Stimulated activated CD8-positive, alpha-beta memory T cell treated with anti-CD3 and anti-CD28 coated beads, Interleukin-7, amount 100 ng/mL, for 24 hours (primary cell): ENCODE results near the gene CD80.
A peak's percentile ranks its signal among the peaks of the same experiment; 100 is the strongest.

Experiments
- DNase-seq: peaks from one replicate; pipeline ENCODE4 v3.0.0-alpha.2; 2020; ENCODE audit warnings: low read depth

CD80 gene

GRCh38 chr3:119547227-119547626 is 12.2 kb downstream of the CD80 start:
- no peak for DNase-seq

GRCh38 chr3:119543147-119543546 is 16.3 kb downstream of the CD80 start:
- no peak for DNase-seq

GRCh38 chr3:119542168-119542767 is 17.1 kb downstream of the CD80 start:
- DNase-seq: no peak

- DNase-seq: no peak
Observed at GRCh38 chr3:119541547-119541946, 17.9 kb downstream of the CD80 start.

GRCh38 chr3:119538772-119539171 is 20.6 kb downstream of the CD80 start:
- no peak for DNase-seq

- no peak for DNase-seq
Observed at GRCh38 chr3:119536757-119537156, 22.7 kb downstream of the CD80 start.

- no peak for DNase-seq
Observed at GRCh38 chr3:119534296-119534695, 25.1 kb downstream of the CD80 start.

- no peak for DNase-seq
Observed at GRCh38 chr3:119531151-119531550, 28.3 kb downstream of the CD80 start.

- DNase-seq: no peak
Observed at GRCh38 chr3:119530456-119530855, 29.0 kb downstream of the CD80 start.

- no peak for DNase-seq
Observed at GRCh38 chr3:119529883-119530282, 29.5 kb downstream of the CD80 start.

- no peak for DNase-seq
Observed at GRCh38 chr3:119527714-119528113, 31.7 kb downstream of the CD80 start.

GRCh38 chr3:119524931-119525662 is 34.3 kb downstream of the CD80 start:
- DNase-seq: no peak

- DNase-seq: no peak
Observed at GRCh38 chr3:119518026-119518425, 41.4 kb downstream of the CD80 start.

GRCh38 chr3:119517112-119517511 is 42.3 kb downstream of the CD80 start:
- DNase-seq: no peak

GRCh38 chr3:119514637-119515036 is 44.8 kb downstream of the CD80 start:
- DNase-seq: no peak

- no peak for DNase-seq
Observed at GRCh38 chr3:119510690-119511089, 48.7 kb downstream of the CD80 start.

GRCh38 chr3:119508172-119508845 is 51.1 kb downstream of the CD80 start:
- DNase-seq: no peak

GRCh38 chr3:119507404-119507803 is 52.0 kb downstream of the CD80 start:
- DNase-seq: no peak

GRCh38 chr3:119506631-119507030 is 52.8 kb downstream of the CD80 start:
- no peak for DNase-seq

GRCh38 chr3:119500901-119501300 is 58.5 kb downstream of the CD80 start:
- DNase-seq: no peak

- no peak for DNase-seq
Observed at GRCh38 chr3:119500265-119500664, 59.1 kb downstream of the CD80 start.

- DNase-seq: peak; percentile 95
Observed at GRCh38 chr3:119498186-119499011, 61.0 kb downstream of the CD80 start, which contains the start of gene TIMMDC1. TSS of gene TIMMDC1 (plus strand) at chr3:119498547. CDS start at chr3:119498734, 187 bp downstream.
